GM18870 (cell line): Measurements from ENCODE around the gene NACC2.

Source experiments
- ATAC-seq: cut with Tn5 transposase; IDR thresholded peaks from one replicate; pipeline ENCODE4 v1.9.1; 2021; ENCODE audit warnings: moderate library complexity; ENCODE audit not compliant: unreplicated experiment

The NACC2 gene, protein sequence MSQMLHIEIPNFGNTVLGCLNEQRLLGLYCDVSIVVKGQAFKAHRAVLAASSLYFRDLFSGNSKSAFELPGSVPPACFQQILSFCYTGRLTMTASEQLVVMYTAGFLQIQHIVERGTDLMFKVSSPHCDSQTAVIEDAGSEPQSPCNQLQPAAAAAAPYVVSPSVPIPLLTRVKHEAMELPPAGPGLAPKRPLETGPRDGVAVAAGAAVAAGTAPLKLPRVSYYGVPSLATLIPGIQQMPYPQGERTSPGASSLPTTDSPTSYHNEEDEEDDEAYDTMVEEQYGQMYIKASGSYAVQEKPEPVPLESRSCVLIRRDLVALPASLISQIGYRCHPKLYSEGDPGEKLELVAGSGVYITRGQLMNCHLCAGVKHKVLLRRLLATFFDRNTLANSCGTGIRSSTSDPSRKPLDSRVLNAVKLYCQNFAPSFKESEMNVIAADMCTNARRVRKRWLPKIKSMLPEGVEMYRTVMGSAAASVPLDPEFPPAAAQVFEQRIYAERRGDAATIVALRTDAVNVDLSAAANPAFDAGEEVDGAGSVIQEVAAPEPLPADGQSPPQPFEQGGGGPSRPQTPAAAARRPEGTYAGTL

GRCh38 chr9:136095070-136096058 lies at the start of gene NACC2:
Gene NACC2, minus strand, starts transcription at chr9:136095289. Its CDS starts 44,768 bp downstream, at chr9:136050521.
- ATAC-seq = no peak

GRCh38 chr9:136144450-136144849 lies 49.4 kb upstream of the NACC2 start:
- no peak for ATAC-seq

GRCh38 chr9:136143215-136144001 lies 48.3 kb upstream of the NACC2 start:
- ATAC-seq = no peak

DNA sequence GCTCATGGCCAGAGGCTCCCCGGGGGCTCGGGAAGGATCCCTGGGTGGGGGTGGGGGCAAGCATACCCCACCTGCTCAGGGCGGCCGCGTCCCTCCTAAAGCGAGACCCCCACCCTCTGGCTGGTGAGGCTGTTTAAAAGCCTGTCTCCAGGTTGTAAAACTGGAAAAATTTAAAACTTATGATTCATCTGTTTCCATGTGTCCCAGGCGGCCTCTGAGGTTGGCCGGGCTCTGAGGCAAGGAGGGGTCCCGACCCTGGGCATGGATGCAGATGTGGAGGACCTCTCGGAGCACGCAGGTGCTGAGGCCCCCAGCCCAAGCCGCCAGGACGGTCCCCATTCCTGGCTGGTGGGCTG lies 47.7 kb upstream of the NACC2 start:
- ATAC-seq = no peak

GRCh38 chr9:136142414-136142796 lies 47.3 kb upstream of the NACC2 start:
- ATAC-seq = no peak

DNA sequence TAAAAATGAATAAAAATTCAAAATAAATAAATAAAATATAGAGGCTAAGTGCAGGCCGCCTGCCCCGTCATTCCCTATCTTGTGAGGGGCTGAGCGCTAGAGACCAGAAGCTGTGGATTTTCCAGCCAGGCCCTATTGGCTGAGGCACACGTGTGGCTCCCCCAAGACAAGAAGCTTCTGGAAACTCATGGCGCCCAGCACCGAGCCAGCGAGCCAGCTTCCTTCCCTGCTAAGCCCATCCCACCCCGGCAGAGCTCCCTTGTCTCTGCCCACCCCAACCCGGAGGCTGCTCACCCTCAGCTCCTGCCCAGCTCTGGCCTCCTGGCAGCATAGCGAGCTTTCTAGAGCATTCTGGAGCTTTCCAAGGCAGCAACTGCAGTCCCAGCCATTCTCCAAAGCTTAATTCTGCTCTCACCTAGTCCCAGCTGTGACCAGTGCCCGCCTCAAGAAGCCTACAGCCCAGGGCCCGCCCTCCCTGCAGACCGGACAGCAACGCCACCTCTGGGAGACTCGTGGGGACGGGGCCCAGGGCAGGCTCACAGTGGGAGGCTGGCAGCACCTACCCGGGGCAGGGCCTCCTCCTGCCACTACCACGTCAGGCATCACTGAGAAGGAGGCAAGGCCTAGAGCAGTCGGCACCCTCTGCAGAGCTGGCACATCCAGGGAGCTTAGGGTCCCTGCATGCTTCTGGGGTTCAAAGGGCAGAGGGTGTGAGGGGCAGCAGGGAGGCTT lies 46.8 kb upstream of the NACC2 start:
- no peak for ATAC-seq

- ATAC-seq = no peak
These were observed 45.9 kb upstream of the NACC2 start for GRCh38 chr9:136140966-136141365.

DNA sequence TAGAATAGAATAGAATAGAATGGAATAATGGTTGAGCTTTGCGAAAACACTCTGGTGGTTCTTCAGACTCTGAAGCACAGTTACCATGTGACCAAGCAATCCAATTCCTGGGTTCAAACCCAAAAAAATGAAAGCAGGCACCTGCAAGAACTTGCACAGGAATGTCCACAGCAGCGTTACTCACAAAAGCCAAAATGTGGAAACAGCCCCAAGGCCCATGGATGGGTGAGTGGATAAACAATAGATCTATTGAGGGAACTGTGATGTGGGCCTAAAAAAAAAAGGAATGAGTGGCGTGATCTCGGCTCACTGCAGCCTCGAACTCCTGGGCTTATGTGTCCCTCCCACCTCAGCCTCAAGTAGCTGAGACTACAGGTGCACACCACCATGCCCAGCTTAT lies 45.0 kb upstream of the NACC2 start:
- ATAC-seq = no peak

DNA sequence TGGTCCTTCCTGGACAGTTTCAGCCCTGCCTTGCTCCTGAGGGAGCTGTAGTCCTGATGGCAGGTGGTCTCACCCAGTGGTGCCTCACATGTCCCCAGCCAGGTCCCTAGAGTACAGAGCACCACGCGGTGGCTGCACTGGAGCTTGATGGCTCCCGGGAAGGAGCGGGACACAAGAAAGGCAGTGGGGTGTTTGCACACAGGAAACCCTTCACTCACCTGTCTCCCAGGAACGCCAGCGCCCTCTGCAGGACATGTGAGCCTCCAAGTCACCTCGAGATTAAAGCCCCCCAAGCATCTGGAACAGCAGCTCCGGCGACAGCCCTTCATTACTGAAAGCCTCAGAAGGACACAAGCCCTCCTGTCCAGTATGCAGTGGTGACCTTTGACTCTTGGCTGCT lies 43.5 kb upstream of the NACC2 start:
- no peak for ATAC-seq

DNA sequence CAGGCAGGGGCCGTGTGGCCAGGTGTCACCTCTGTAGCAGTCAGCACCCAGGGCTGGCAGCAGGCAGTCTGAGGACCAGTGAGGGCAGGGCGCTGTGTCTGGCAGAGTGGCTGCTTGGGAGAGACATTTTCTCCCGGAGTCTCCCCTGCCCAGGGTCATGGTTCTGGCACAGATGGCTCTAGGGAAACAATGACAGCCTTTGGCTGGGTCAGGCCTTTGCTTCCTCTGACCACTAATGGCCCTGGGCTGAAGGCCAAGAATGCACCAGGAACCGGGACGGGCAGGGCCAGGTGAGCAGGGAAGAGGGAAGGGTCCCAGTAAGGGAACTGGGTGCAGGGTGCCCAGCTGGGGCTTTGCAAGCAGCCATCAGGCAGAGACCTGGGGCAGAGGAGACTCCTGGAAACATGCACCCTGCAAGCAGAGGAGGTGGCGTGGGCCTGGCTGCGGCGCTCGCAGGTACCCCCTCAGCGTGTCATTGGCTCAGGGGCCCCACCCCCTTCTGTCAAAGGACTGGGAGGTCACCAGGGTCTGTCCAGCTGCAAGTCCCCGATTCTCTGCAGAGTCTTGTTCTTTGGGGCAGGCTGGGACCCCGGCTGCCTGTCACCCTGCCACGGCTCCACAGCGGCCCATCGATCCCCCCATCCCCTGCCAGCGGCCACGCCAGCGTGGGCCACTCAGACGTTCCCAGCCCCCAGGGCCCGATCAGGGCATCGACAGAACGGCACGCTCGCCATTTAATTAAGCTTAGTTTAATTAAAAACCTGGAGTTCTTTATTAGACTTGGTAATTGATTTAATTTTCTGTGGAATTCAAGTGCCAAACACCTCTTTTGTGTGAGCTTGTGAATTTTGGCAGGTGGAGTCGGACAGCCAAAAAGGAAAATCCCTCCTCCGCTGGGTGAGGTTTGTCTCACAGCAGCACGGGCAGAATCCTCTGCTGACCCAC lies 42.5 kb upstream of the NACC2 start:
- ATAC-seq = no peak

- no peak for ATAC-seq
These were observed 41.2 kb upstream of the NACC2 start for GRCh38 chr9:136136127-136136925.

DNA sequence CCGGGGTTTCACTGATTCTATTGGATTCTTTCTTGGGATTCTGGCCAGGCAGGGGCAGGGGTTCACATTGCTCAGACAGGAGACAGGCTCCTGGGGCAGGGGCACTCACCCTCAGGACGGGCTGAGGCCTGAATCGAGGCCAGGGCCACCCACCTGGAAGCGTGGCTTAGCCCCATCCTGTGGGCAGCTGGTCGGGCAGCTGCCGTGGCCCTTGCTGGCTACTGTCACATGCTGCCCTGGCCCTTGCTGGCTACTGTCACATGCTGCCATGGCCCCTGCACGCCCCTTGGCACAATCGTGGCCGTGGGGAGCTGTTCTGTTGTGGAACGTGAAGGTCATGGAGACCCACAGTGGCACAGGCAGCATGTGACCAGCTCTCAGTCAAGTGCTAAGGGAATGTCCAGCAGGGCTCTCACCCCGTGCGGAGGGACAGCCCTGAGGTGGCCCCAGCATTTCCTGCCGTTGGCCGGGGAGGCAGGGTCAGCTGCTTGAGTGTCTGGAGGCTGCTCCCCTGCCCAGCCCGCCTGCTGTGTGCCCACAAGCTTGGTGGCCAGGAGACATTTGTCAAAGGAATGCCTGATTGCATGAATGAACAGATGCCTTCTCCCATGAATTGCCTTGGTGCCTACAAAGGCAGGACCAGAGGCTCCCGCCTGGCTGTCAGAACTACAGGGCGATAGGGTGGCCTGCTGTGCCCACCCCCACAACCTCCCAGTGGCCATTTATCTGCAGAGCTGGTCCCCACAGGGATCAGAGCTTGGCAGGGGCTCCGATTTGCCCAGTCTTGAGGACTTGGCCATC lies 40.4 kb upstream of the NACC2 start:
- no peak for ATAC-seq

DNA sequence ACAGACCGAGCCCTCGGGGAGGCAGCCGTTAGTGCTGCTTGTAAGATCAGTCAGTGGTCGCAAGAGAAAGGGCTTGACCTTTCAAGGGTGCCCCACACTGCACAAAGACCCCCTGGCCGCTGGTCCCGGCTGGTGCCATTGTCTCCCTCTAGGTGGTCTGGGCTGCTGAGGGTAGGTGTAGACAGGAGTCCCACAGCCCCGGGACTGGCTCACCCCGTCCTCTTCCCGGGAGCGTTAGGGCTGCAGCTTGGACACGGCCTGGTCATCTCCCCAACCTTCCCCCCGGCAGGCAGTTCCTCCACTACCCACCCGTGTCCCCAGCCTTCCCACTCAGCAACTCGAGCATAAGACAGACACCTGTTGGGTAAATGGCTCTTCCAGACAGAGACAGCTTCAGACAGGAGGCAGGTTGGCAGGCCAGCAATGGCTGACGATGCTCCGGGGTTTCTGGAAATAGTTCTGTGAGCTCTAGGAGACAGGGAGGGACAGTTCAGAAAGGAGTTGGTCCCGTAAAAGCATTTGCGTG lies 38.9 kb upstream of the NACC2 start:
- ATAC-seq = no peak

DNA sequence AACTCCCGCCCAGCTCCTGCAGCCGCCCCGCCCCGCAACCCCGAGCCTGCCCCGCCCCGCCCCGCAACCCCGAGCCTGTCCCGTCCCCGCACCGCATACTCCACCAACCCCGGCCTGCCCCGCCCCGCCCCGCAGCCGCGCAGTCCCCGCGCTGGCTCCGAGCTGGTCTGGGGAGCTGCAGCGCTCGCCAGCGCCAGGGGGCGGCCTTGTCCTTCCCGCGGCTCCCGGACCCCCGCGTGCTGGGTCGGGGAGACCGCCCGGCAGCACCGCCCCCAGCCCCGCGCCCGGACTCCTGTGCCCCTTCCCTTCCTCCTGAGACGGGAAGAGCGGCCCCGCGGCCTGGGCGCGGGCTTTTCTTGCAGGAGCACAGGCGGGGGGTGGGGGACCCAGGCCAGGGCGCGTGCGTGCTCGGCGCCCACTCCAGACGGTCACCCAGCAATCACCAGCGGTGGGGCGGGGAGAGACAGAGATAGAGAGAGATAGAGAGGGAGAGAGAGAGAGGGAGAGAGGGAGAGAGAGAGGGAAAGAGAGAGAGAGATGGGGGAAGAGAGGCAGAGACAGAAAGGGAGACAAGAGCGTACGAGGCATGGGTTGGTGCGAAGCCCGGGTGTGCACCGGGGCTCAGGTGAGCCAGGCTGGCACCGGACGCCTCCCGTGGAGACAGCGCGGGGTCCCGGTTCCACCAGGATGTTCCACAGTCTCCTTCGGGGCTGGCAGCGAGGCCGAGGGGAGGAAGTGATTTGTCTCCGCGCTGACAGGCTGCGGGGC lies 38.3 kb upstream of the NACC2 start:
- ATAC-seq = no peak

- ATAC-seq = no peak
These were observed 37.5 kb upstream of the NACC2 start for GRCh38 chr9:136132512-136133050.
